HCT116 (cell line): ENCODE data around the gene LTBP1. TPM values are rescaled to one million over a fixed set of nuclear protein-coding genes. Genes with fewer than 3 reads are reported as not detected.

Source experiments
- ATAC-seq: fragments of 200-7000 bp; cut with Tn5 transposase; 2 replicates; pipeline ENCODE4 v1.9.1; 2020; ENCODE audit warnings: mild to moderate bottlenecking, moderate library complexity
- BruUV-seq: library from RNA; stranded (reverse); fragments of 400-500 nt; replicated peaks from 2 replicates; lab custom pipeline; 2021; lab: Mats Ljungman, UMichigan
- CTCF ChIA-PET: fragments of 300-600 bp; sonication (Branson Sonifier 250); formaldehyde crosslinking; loops from one replicate; lab custom pipeline; 2021; ENCODE audit warnings: antibody characterized with exemption; lab: Charles Lee
- POLR2A ChIA-PET: fragments of 300-600, 350-600 bp; sonication (Branson Sonifier 250); formaldehyde crosslinking; loops from one replicate; lab custom pipeline; 2021; ENCODE audit warnings: antibody characterized with exemption; lab: Charles Lee
- RAD21 ChIA-PET, 2 experiments: fragments of 300-600 bp; sonication (Branson Sonifier 250); formaldehyde crosslinking; loops; one replicate each; lab custom pipeline; 2023; ENCODE audit warnings: low total read pairs in 2 of 2; ENCODE audit not compliant: uncharacterized antibody in 2 of 2, unreplicated experiment in 2 of 2, low non-redundant PET in 1 of 2; lab: Charles Lee
- DNase-seq: peaks from one replicate; pipeline ENCODE4 v3.0.0-alpha.2; 2010; ENCODE audit warnings: low read depth, low spot score
- H2AFZ ChIP-seq: fragments of 200-600 bp; shearing (Covaris generic), sonication (generic); 2 replicates; pipeline ENCODE4 v1.6.1; 2017; ENCODE audit warnings: low read depth, mixed run types, mixed read lengths, antibody characterized with exemption, low read length; ENCODE audit not compliant: poor library complexity, severe bottlenecking
- H3K27ac ChIP-seq: 2 replicates; pipeline ENCODE4 v1.5.1; 2012; ENCODE audit warnings: low read depth, low read length
- H3K27me3 ChIP-seq: fragments of 200-600 bp; sonication (generic); 2 replicates; pipeline ENCODE4 v1.6.1; 2016; ENCODE audit warnings: mixed run types, low read length, mixed read lengths; ENCODE audit not compliant: insufficient read depth
- H3K36me3 ChIP-seq, 2 experiments: fragments of 200-500 bp in 1 of 2; fragments of 200-600 bp in 1 of 2; sonication (Bioruptor generic) in 1 of 2; sonication (generic) in 1 of 2; 2 replicates each; pipeline versions ENCODE4 v1.5.1 to v1.6.1; 2014 to 2016; ENCODE audit warnings: low read length in 2 of 2, inconsistent platforms in 1 of 2, mixed read lengths in 1 of 2, mixed run types in 1 of 2; ENCODE audit not compliant: insufficient read depth in 2 of 2, control insufficient read depth in 1 of 2
- H3K4me1 ChIP-seq, 2 experiments: fragments of 200-600 bp in 1 of 2; sonication (generic) in 1 of 2; 2 replicates each; pipeline versions ENCODE4 v1.5.1 to v1.6.1; 2012 to 2017; ENCODE audit warnings: low read length in 2 of 2, inconsistent platforms in 1 of 2, mild to moderate bottlenecking in 1 of 2, mixed read lengths in 1 of 2, mixed run types in 1 of 2, moderate library complexity in 1 of 2; ENCODE audit not compliant: insufficient read depth in 2 of 2, control insufficient read depth in 1 of 2
- H3K4me2 ChIP-seq: fragments of 200-600 bp; sonication (generic); 2 replicates; pipeline ENCODE4 v1.6.1; 2017; ENCODE audit warnings: mixed run types, low read length, mixed read lengths
- H3K4me3 ChIP-seq, 2 experiments: fragments of 200-600 bp in 1 of 2; sonication (generic) in 1 of 2; replicated peaks in 1 of 2; 2 replicates each; pipeline ENCODE4 v1.5.1; 2011 to 2016; ENCODE audit warnings: low read length in 2 of 2, control low read depth in 1 of 2, low read depth in 1 of 2, mild to moderate bottlenecking in 1 of 2, mixed read lengths in 1 of 2, mixed run types in 1 of 2
- H3K79me2 ChIP-seq: fragments of 200-600 bp; sonication (generic); 2 replicates; pipeline ENCODE4 v1.6.1; 2017; ENCODE audit warnings: mild to moderate bottlenecking, mixed run types, low read length, moderate library complexity, mixed read lengths; ENCODE audit not compliant: insufficient read depth
- H3K9ac ChIP-seq: fragments of 200-600 bp; sonication (generic); 2 replicates; pipeline ENCODE4 v1.6.1; 2016; ENCODE audit warnings: low read length, mixed read lengths
- H3K9me2 ChIP-seq: fragments of 200-600 bp; sonication (generic), shearing (Covaris generic); 2 replicates; pipeline ENCODE4 v1.6.1; 2017; ENCODE audit warnings: mixed run types, mild to moderate bottlenecking, moderate library complexity; ENCODE audit not compliant: insufficient read depth
- H3K9me3 ChIP-seq, 2 experiments: fragments of 200-500 bp in 1 of 2; fragments of 200-600 bp in 1 of 2; sonication (Bioruptor generic) in 1 of 2; sonication (generic) in 1 of 2; 2 replicates each; pipeline ENCODE4 v1.6.1; 2014 to 2017; ENCODE audit warnings: low read length in 2 of 2, mixed read lengths in 2 of 2, inconsistent platforms in 1 of 2, low read depth in 1 of 2, mild to moderate bottlenecking in 1 of 2, mixed run types in 1 of 2, moderate library complexity in 1 of 2; ENCODE audit not compliant: control insufficient read depth in 1 of 2, insufficient read depth in 1 of 2
- H4K20me1 ChIP-seq: fragments of 200-600 bp; sonication (generic), shearing (Covaris generic); 2 replicates; pipeline ENCODE4 v1.6.1; 2017; ENCODE audit warnings: mixed run types, mild to moderate bottlenecking, moderate library complexity; ENCODE audit not compliant: insufficient read depth
- CEBPB ChIP-seq: IDR thresholded peaks from 2 replicates; pipeline ENCODE4 v1.6.1; 2012; ENCODE audit warnings: low read depth
- ELF1 ChIP-seq: IDR thresholded peaks from 2 replicates; pipeline ENCODE4 v1.6.1; 2012; ENCODE audit warnings: low read depth, borderline replicate concordance
- EZH2phosphoT487 ChIP-seq: fragments of 200-600 bp; IDR thresholded peaks from 2 replicates; pipeline ENCODE4 v1.6.1; 2018; ENCODE audit warnings: antibody characterized with exemption, borderline replicate concordance
- POLR2A ChIP-seq: IDR thresholded peaks from 2 replicates; pipeline ENCODE4 v1.7.0; 2011; ENCODE audit warnings: borderline replicate concordance; ENCODE audit not compliant: insufficient read depth, insufficient read length; ENCODE audit errors: extremely low read depth
- POLR2AphosphoS5 ChIP-seq: IDR thresholded peaks from 2 replicates; pipeline ENCODE4 v1.6.1; 2011; ENCODE audit warnings: mild to moderate bottlenecking, low read depth, low read length, moderate library complexity
- RAD21 ChIP-seq: IDR thresholded peaks from 2 replicates; pipeline ENCODE4 v1.6.1; 2012; ENCODE audit warnings: low read depth, mild to moderate bottlenecking
- SP1 ChIP-seq: IDR thresholded peaks from 2 replicates; pipeline ENCODE4 v1.6.1; 2012; ENCODE audit warnings: low read depth
- SRF ChIP-seq: IDR thresholded peaks from 2 replicates; pipeline ENCODE4 v1.6.1; 2012; ENCODE audit warnings: low read depth
- intact Hi-C: fragments of 100-400 bp; cut with micrococcal nuclease; formaldehyde crosslinking; loops from 2 replicates; pipeline ENCODE4 v1.10.0; 2022
- total RNA-seq: library from RNA; stranded (reverse); gene quantifications from one replicate; pipeline ENCODE4 v1.2.1, GENCODE V29; 2021; ENCODE audit not compliant: unreplicated experiment

Gene LTBP1
- total RNA-seq, 1 experiment from 2014 or later, result 5.1 TPM

- DNase-seq, result no peak
- no peak overlapping the region for H3K9ac ChIP-seq
- intact Hi-C loops, result no loop called here
- H3K27ac ChIP-seq, result no peak overlapping the region
- no peak overlapping the region for H3K4me2 ChIP-seq
- BruUV-seq, result no TSS peak
- H3K9me3 ChIP-seq, result no peaks in the 10 kb centered on the region
- no peaks in the 10 kb centered on the region for H3K9me2 ChIP-seq
- peaks cover 5 to 15% of the 10 kb centered on the region in 2 experiments; a peak in 2 of 4 replicates for H3K4me1 ChIP-seq
- POLR2A ChIA-PET, result no interaction called here
- no peak for TF ChIP-seq EZH2phosphoT487
- no peak for TF ChIP-seq SP1
- no peak for TF ChIP-seq SRF
- no peak for TF ChIP-seq ELF1
- TF ChIP-seq POLR2AphosphoS5, result no peak
- no peak for TF ChIP-seq CEBPB
- no peak for TF ChIP-seq RAD21
- H3K27me3 ChIP-seq, result no peaks in the 10 kb centered on the region
- H3K4me3 ChIP-seq, result no peak overlapping the region
- H4K20me1 ChIP-seq, result no peaks in the 10 kb centered on the region
- no peak for ATAC-seq
- RAD21 ChIA-PET, result no interaction called here
- no peak overlapping the region for H2AFZ ChIP-seq
- CTCF ChIA-PET, result no interaction called here
- H3K79me2 ChIP-seq, result no peaks in the 10 kb centered on the region
- H3K36me3 ChIP-seq, result no peaks in the 10 kb centered on the region
Observed at GRCh38 chr2:33024758-33025157, 78.0 kb downstream of the LTBP1 start.

DNA sequence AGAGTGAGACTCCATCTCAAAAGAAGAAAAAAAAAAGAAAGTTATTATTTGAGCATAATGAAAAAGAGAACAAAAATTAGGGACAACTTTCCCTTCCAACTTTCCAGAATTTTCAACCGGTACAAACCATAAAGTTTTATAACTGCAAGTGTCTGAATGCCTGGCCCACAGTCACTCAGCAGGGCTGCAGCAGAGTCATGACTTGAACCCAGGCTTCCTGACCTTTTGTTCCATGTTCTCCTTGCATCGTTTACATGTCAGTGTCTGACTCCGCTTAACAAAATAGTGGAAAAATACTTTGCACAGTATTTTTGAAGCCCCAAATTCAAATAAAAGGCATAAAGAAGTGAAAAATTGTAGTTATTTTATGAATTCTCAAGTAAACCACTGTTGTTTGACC lies 82.7 kb downstream of the LTBP1 start:
- RAD21 ChIA-PET, result no interaction called here
- DNase-seq, result no peak
- Histone ChIP-seq H4K20me1 (no peaks in the 10 kb centered on the region), H3K36me3 (no peaks in the 10 kb centered on the region), H2AFZ (no peak overlapping the region), H3K9ac (no peak overlapping the region), H3K4me3 (no peak overlapping the region), H3K79me2 (no peaks in the 10 kb centered on the region), H3K27me3 (no peaks in the 10 kb centered on the region), H3K27ac (no peak overlapping the region), H3K4me2 (no peak overlapping the region), H3K9me2 (no peaks in the 10 kb centered on the region), H3K9me3 (no peaks in the 10 kb centered on the region), H3K4me1 (no peaks in the 10 kb centered on the region)
- ATAC-seq, result no peak
- intact Hi-C loops, result no loop called here
- no TSS peak for BruUV-seq
- POLR2A ChIA-PET, result no interaction called here
- TF ChIP-seq RAD21 (no peak), POLR2A (no peak), SRF (no peak)
- CTCF ChIA-PET, result no interaction called here
